Subcutaneous abdominal adipose tissue (tissue), 5 donors: Measurements from ENCODE around the gene PDIA5.

ENCODE experiments used
- H3K27ac ChIP-seq: one replicate; pipeline ENCODE4 v1.7.0; 2013; ENCODE audit warnings: low read depth, mild to moderate bottlenecking, inconsistent platforms, low read length, moderate library complexity
- H3K27me3 ChIP-seq, 5 donors: one replicate each; pipeline ENCODE4 v1.7.0; 2013; ENCODE audit warnings: low read length in 5 of 5, inconsistent platforms in 1 of 5; ENCODE audit not compliant: control insufficient read depth in 5 of 5, insufficient read depth in 4 of 5
- H3K36me3 ChIP-seq, 5 donors: one replicate each; pipeline ENCODE4 v1.7.0; 2013; ENCODE audit warnings: low read length in 5 of 5; ENCODE audit not compliant: control insufficient read depth in 5 of 5, insufficient read depth in 5 of 5
- H3K4me1 ChIP-seq, 5 donors: one replicate each; pipeline ENCODE4 v1.7.0; 2013; ENCODE audit warnings: low read length in 5 of 5, mild to moderate bottlenecking in 3 of 5, moderate library complexity in 1 of 5; ENCODE audit not compliant: control insufficient read depth in 5 of 5, insufficient read depth in 5 of 5
- H3K4me3 ChIP-seq, 5 donors: one replicate each; pipeline ENCODE4 v1.7.0; 2013; ENCODE audit warnings: low read length in 5 of 5, low read depth in 1 of 5
- H3K9ac ChIP-seq, 5 donors: one replicate each; pipeline ENCODE4 v1.7.0; 2013; ENCODE audit warnings: low read length in 5 of 5, mild to moderate bottlenecking in 4 of 5, moderate library complexity in 3 of 5
- H3K9me3 ChIP-seq, 5 donors: one replicate each; pipeline ENCODE4 v1.7.0; 2013; ENCODE audit warnings: low read length in 5 of 5; ENCODE audit not compliant: control insufficient read depth in 5 of 5
- donor health status: healthy.
- donor health status: healthy.
- donor health status: healthy.
- donor health status: healthy.
- donor health status: healthy.

PDIA5 gene

DNA sequence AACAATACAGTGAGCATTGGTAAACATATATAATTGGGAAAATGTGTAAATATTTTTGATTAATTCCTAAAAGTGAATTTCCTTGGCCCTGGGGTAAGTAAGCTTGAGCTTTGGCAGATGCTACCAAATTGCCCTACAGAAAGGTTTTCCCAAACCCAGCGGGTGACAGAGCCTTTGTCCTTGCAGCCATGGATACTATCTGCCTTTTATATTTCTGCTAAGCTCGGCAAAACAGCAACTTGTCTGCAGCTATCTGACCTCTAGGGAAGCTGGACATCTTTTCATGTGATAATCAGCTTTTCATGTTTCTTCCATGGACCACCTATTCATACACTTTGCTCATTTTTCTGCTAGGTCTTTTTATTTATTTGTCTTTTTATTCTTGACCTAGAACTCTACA, 70.2 kb downstream of the PDIA5 start:
- peaks cover 0 to 19% (median 11%) of the 10 kb centered on the region in 5 donors for H3K36me3 ChIP-seq

DNA sequence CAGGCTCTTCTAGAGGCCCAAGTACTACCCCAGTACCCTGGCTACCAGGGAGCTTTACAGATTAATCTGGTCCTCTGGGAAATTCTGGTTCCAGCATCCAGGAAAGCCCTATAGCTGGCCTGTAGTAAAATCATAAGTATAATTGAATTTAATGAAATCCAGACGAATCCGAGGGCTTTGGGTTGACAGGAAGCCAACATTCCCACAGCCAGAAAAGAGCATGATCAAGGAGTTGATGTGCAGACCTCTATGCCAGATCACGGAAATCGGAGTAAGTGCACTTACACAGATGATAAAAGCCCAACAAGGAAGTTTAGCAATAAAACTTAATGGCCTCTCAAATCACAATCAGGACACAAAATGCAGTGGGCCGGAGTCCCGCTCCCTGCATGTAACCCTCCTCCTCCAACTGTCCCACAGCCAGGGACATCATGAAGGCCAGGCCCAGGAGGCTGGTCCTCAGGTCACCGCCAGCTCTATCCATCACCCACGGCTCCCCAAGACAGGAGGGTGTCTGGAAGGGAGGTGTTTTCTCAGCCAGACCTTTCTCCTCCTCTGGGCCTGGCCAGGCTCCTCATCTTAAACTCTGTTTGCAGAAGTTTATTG, 72.1 kb downstream of the PDIA5 start:
- Histone ChIP-seq H3K9me3 (no peaks in the 10 kb centered on the region), H3K36me3 (peaks cover 0 to 16% (median 9%) of the 10 kb centered on the region in 5 donors), H3K4me3 (no peak overlapping the region), H3K4me1 (peaks cover 0 to 2% (median 0%) of the 10 kb centered on the region in 5 donors), H3K27me3 (no peaks in the 10 kb centered on the region), H3K27ac (no peak overlapping the region), H3K9ac (peak overlapping the region in 1 of 5 donors; percentile 2)

More for the DNA sequence above, 70.2 kb downstream of the PDIA5 start:
- Histone ChIP-seq H3K27ac (no peak overlapping the region), H3K9me3 (no peaks in the 10 kb centered on the region), H3K27me3 (no peaks in the 10 kb centered on the region), H3K9ac (no peak overlapping the region), H3K4me3 (no peak overlapping the region), H3K4me1 (peaks cover 0 to 2% (median 0%) of the 10 kb centered on the region in 5 donors)

DNA sequence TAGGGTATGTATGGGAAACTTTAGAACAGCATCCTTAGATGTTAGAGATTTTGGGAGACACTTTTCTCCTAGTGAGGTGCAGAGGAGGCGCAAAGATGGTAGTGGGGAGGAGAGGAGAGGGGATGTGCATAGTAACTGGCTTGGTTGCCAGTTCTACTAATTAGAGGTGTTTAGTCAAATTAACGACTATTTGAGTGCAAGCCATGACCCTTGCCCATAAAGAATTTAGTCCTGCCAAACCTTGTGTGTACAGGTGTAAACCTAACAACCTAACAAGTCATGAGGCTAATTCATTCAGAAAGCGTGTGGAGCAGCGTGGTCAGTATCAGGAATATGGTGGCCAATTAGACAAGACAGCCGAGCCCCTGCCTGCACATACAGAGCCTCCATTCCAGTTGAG, 72.7 kb downstream of the PDIA5 start:
- Histone ChIP-seq H3K27ac (no peak overlapping the region), H3K36me3 (peaks cover 0 to 11% (median 4%) of the 10 kb centered on the region in 5 donors)

DNA sequence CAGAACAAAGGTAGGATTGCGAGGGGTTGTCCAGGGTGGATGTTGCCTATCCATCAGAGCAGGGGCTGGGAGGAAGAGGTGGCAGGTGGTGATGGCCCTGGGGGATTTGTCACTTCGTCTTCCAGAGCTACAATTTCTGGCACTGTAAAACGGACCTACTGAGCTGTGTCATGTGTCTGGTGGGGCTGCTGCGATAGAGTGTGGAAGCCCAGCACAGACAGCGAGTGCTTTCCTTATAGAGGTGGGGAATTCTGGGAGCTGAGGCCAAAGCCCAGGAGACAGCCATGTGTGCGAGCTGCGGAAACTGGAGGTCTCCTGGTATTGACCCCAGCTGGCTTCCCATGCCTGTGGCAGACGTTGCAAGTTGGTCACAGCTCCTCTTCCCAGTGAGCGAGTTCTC, 73.7 kb downstream of the PDIA5 start:
- Histone ChIP-seq H3K27me3 (no peaks in the 10 kb centered on the region), H3K9me3 (no peaks in the 10 kb centered on the region), H3K4me1 (peaks cover 0 to 2% (median 0%) of the 10 kb centered on the region in 5 donors), H3K36me3 (peaks cover 0 to 12% (median 9%) of the 10 kb centered on the region in 5 donors), H3K27ac (no peak overlapping the region), H3K4me3 (no peak overlapping the region), H3K9ac (no peak overlapping the region)

More for the DNA sequence above, 72.7 kb downstream of the PDIA5 start:
- Histone ChIP-seq H3K27me3 (no peaks in the 10 kb centered on the region), H3K9ac (no peak overlapping the region), H3K4me3 (no peak overlapping the region), H3K9me3 (no peaks in the 10 kb centered on the region), H3K4me1 (peaks cover 0 to 2% (median 0%) of the 10 kb centered on the region in 5 donors)

DNA sequence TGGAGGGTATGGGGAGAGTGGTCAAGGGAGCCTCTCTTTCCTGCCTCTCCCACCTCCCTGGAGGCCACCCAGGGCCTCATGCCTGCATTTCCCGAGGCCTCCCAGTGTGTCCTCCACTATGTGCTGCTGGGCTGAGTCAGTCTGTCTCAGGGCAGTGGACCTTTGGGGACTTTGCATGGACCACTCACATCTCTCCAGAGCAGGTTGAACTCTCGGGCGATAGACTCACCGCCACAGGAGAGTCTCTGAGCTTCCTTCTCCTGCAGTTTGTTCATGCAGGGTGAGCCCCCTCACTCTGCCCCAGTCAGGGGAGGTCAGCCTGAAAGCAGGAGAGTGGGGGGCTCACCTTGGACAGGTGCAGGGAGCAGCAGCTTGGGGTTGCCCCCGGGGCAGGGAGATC, 74.5 kb downstream of the PDIA5 start:
- H3K27me3 ChIP-seq: no peaks in the 10 kb centered on the region
- H3K27ac ChIP-seq: no peak overlapping the region
- H3K9me3 ChIP-seq: no peaks in the 10 kb centered on the region
- peaks cover 0 to 2% (median 0%) of the 10 kb centered on the region in 5 donors for H3K4me1 ChIP-seq
- H3K9ac ChIP-seq: no peak overlapping the region
- peaks cover 0 to 19% (median 16%) of the 10 kb centered on the region in 5 donors for H3K36me3 ChIP-seq
- H3K4me3 ChIP-seq: no peak overlapping the region

DNA sequence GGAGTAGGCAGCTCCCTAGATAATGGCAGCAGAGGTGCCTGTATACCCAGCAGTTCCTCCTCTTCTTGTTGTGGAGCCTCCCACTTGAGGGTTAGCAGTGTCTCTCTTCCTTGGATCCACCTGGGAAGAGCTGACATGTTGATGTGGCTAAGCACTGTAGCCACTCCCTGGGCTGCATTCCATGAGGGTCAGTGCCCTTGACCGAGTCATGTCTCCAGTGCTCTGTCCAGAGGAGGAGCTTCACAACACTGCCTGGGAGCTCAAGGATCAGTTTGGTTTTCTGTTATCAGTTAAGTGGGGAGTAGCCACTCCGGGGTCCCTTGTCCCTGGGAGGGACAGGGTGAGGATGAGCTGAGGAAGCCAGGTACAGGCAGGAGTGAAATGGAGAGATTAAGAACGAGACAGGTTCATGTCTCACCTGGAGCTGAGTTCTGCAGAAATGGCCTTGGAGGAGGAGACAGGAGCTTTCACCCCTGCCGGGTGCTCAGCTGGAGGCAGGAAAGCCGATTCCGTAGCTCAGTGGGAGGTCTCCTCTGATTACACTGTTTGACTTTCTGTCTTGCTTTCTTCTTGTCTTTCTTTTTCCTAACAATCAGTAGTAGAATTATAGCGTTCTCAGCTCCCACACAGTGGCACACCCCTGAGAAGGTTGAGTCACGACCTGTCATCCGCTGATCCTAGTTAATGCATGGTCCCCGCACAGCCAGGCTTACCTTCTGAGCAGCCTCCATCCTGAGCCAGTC, 77.0 kb downstream of the PDIA5 start:
- H3K4me3 ChIP-seq: no peak overlapping the region
- H3K36me3 ChIP-seq: peaks cover 0 to 28% (median 21%) of the 10 kb centered on the region in 5 donors
- no peaks in the 10 kb centered on the region for H3K9me3 ChIP-seq

DNA sequence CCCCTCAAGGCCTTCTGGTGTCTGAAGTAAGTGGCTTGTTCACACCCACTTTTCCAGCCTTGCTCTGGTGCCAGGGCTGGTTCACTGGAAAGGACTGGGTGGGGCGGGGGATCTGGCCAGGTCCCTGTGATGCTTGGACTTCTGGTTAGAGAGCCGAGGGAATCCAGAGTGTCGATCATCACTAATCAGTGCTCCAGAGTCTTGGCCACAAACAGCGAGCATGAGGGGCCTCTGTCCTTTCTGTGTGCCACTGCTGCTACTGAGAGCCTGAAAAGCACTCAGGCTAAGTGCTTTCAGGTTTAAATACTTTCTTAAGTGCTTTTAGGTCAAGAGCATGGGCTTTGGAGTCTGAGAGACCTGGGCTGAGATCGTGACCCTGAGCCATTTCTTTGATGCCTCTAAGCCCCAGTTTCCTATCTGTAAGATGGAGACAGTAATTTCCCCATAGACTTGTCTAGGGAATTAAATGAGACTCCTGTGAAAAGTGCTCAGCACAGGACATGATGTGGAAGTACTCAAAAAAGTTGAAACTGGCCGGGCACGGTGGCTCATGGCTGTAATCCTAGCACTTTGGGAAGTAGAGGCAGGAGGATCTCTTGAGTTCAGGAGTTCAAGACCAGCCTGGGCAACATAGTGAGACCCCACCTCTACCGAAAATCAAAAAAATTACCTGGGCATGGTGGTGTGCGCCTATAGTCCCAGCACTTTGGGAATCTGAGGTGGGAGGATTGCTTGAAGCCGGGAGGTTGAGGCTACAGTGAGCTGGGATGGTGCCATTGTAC, 81.1 kb downstream of the PDIA5 start:
- Histone ChIP-seq H3K4me3 (no peak overlapping the region), H3K4me1 (peaks cover 0 to 2% (median 0%) of the 10 kb centered on the region in 5 donors), H3K36me3 (peaks cover 0 to 41% (median 36%) of the 10 kb centered on the region in 5 donors), H3K27me3 (no peaks in the 10 kb centered on the region), H3K9me3 (peaks cover 0 to 6% (median 0%) of the 10 kb centered on the region in 5 donors), H3K9ac (no peak overlapping the region), H3K27ac (no peak overlapping the region)

More for the DNA sequence above, 77.0 kb downstream of the PDIA5 start:
- H3K4me1 ChIP-seq: no peaks in the 10 kb centered on the region
- no peaks in the 10 kb centered on the region for H3K27me3 ChIP-seq
- no peak overlapping the region for H3K27ac ChIP-seq
- no peak overlapping the region for H3K9ac ChIP-seq

DNA sequence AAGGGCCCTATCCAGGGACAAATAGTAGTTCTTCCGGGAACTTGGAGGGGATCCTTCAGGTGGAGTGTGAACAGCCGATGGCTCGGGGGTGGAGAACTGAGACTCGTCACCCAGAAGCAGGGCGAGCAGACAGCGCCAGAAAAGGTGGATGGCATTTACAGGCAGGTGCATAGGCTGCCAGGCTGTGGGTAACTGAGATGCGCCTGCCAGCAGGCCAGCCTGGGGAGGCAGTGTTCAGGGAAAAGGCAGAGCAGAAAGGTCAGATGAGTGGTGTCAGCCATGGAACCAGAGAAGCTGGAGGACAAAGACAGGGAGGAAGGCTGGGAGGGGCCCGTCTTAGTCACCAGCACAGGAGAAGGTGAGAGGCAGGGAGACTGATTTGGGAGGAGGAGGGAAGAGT, 81.9 kb downstream of the PDIA5 start:
- no peak overlapping the region for H3K27ac ChIP-seq
- H3K27me3 ChIP-seq: no peaks in the 10 kb centered on the region
- no peak overlapping the region for H3K4me3 ChIP-seq
- H3K36me3 ChIP-seq: peaks cover 0 to 41% (median 36%) of the 10 kb centered on the region in 5 donors
- peaks cover 0 to 6% (median 0%) of the 10 kb centered on the region in 5 donors for H3K9me3 ChIP-seq
- no peak overlapping the region for H3K9ac ChIP-seq
- H3K4me1 ChIP-seq: peaks cover 0 to 3% (median 0%) of the 10 kb centered on the region in 5 donors

DNA sequence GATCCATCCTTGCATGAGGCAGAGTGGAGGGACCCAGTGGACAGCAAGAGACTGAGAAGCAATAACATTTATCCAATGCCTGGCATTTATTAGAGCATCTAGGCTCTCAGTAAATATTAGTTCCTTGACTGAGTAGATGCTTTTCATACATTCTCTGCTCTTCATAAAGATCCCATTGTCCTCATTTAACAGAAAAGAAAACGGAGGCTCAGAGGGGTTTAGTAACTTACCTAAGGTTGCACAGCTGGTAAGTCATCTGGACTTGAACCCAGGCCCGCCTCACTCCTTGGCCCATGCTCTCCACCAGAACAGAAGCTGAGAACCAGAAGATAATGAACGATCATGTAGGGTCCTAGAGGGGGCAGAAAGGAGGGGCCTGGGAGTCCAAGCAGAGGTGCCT, 82.7 kb downstream of the PDIA5 start:
- Histone ChIP-seq H3K27me3 (no peaks in the 10 kb centered on the region), H3K9ac (no peak overlapping the region), H3K36me3 (peaks cover 0 to 42% (median 36%) of the 10 kb centered on the region in 5 donors), H3K27ac (no peak overlapping the region), H3K4me1 (peaks cover 0 to 10% (median under 1%) of the 10 kb centered on the region in 5 donors), H3K4me3 (no peak overlapping the region), H3K9me3 (peaks cover 0 to 6% (median 0%) of the 10 kb centered on the region in 5 donors)
